ENCODE data around the gene ACSS2.

Gene ACSS2

DNA sequence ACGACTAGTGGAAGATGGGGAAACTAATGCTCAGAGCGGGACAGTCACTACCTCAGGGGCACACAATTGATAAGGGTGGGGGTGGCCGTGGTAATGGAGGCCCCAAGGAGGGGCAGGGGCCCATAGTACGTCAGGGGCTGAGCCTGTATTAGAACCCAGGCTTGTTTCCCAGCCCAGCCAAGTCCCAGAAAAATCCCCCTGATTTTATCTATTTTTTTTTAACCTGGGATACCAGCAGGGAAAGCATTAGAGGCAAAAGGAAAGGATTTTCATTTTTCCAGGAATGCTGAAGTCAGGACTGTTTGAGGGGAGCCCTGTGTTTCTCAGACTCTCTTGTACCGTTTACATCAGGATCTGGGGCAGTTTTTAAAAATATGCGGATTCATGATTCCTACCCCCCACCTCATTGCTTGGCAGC, 79.6 kb downstream of the ACSS2 start:
- DNase-seq (ENCODE audit: low read depth, low spot score) = no peak
- Histone ChIP-seq H3K36me3 (ENCODE audit: insufficient read depth, insufficient read length, low read length) (peaks cover 9% of the 10 kb centered on the region), H3K9me3 (ENCODE audit: insufficient read depth, low read length) (peaks cover 3% of the 10 kb centered on the region; the same call in 1 of the 2 replicates), H3K4me3 (ENCODE audit: insufficient read length, low read depth) (peak overlapping the region; percentile 6), H3K9ac (ENCODE audit: insufficient read length, low read depth) (peak overlapping the region; percentile 46), H3K4me1 (ENCODE audit: insufficient read depth, insufficient read length) (peaks cover 2% of the 10 kb centered on the region), H3K27me3 (ENCODE audit: insufficient read depth, insufficient read length) (no peaks in the 10 kb centered on the region)
- no peak for TF ChIP-seq SUZ12 (IDR thresholded peaks at IDR 0.05; ENCODE audit: extremely low read depth, insufficient read depth, insufficient read length)
- TF ChIP-seq ZNF274 (IDR thresholded peaks at IDR 0.05; ENCODE audit: low read depth, low read length) = no peak
- TF ChIP-seq YY1 (IDR thresholded peaks at IDR 0.05; ENCODE audit: insufficient read depth, insufficient read length) = no peak

GRCh38 chr20:34956751-34957472, 80.5 kb downstream of the ACSS2 start:
- no peak for TF ChIP-seq SUZ12 (IDR thresholded peaks at IDR 0.05; ENCODE audit: extremely low read depth, insufficient read depth, insufficient read length)
- TF ChIP-seq ZNF274 (IDR thresholded peaks at IDR 0.05; ENCODE audit: low read depth, low read length) = no peak; the same call in 1 of the 2 replicates
- no peak for TF ChIP-seq YY1 (IDR thresholded peaks at IDR 0.05; ENCODE audit: insufficient read depth, insufficient read length)
- Histone ChIP-seq H3K9me3 (ENCODE audit: insufficient read depth, low read length) (peaks cover 3% of the 10 kb centered on the region; the same call in 1 of the 2 replicates), H3K27me3 (ENCODE audit: insufficient read depth, insufficient read length) (no peaks in the 10 kb centered on the region), H3K9ac (ENCODE audit: insufficient read length, low read depth) (no peak overlapping the region), H3K4me3 (ENCODE audit: insufficient read length, low read depth) (no peak overlapping the region), H3K36me3 (ENCODE audit: insufficient read depth, insufficient read length, low read length) (peaks cover 4% of the 10 kb centered on the region), H3K4me1 (ENCODE audit: insufficient read depth, insufficient read length) (no peaks in the 10 kb centered on the region)
- DNase-seq (ENCODE audit: low read depth, low spot score) = no peak

DNA sequence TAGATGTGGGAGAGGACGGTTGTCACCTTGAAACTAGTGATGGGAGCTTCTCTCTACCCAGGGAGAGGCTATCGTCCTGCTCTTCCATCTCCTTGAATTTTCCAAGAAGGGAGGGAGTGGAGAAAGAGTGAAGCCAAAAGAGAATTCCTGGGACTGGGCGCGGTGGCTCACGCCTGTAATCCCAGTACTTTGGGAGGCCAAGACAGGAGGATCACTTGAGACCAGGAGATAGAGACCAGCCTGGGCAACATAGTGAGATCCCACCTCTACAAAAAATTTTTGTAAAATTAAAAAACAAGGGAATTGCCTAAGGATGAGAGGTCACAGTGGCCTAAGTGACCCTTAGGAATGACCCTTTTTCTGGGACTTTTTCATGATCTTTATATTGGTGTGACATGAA, 88.1 kb downstream of the ACSS2 start:
- no peak for DNase-seq (ENCODE audit: low read depth, low spot score)
- H3K27me3 ChIP-seq (ENCODE audit: insufficient read depth, insufficient read length) = no peaks in the 10 kb centered on the region
- H3K9ac ChIP-seq (ENCODE audit: insufficient read length, low read depth) = no peak overlapping the region
- TF ChIP-seq YY1 (IDR thresholded peaks at IDR 0.05; ENCODE audit: insufficient read depth, insufficient read length) (no peak), ZNF274 (IDR thresholded peaks at IDR 0.05; ENCODE audit: low read depth, low read length) (no peak), SUZ12 (IDR thresholded peaks at IDR 0.05; ENCODE audit: extremely low read depth, insufficient read depth, insufficient read length) (no peak)
- no peaks in the 10 kb centered on the region for H3K36me3 ChIP-seq (ENCODE audit: insufficient read depth, insufficient read length, low read length)
- peaks cover 7% of the 10 kb centered on the region for H3K4me1 ChIP-seq (ENCODE audit: insufficient read depth, insufficient read length)
- H3K4me3 ChIP-seq (ENCODE audit: insufficient read length, low read depth) = no peak overlapping the region
- no peaks in the 10 kb centered on the region for H3K9me3 ChIP-seq (ENCODE audit: insufficient read depth, low read length)

- H3K36me3 ChIP-seq (ENCODE audit: insufficient read depth, insufficient read length, low read length) = no peaks in the 10 kb centered on the region
- TF ChIP-seq ZNF274 (IDR thresholded peaks at IDR 0.05; ENCODE audit: low read depth, low read length) (no peak), YY1 (IDR thresholded peaks at IDR 0.05; ENCODE audit: insufficient read depth, insufficient read length) (no peak), SUZ12 (IDR thresholded peaks at IDR 0.05; ENCODE audit: extremely low read depth, insufficient read depth, insufficient read length) (no peak)
- H3K9ac ChIP-seq (ENCODE audit: insufficient read length, low read depth) = no peak overlapping the region
- DNase-seq (ENCODE audit: low read depth, low spot score) = no peak
- H3K9me3 ChIP-seq (ENCODE audit: insufficient read depth, low read length) = no peaks in the 10 kb centered on the region
- H3K4me3 ChIP-seq (ENCODE audit: insufficient read length, low read depth) = no peak overlapping the region
- H3K27me3 ChIP-seq (ENCODE audit: insufficient read depth, insufficient read length) = no peaks in the 10 kb centered on the region
- peaks cover 7% of the 10 kb centered on the region for H3K4me1 ChIP-seq (ENCODE audit: insufficient read depth, insufficient read length)
Measured at GRCh38 chr20:34965051-34965450, 88.6 kb downstream of the ACSS2 start.

DNA sequence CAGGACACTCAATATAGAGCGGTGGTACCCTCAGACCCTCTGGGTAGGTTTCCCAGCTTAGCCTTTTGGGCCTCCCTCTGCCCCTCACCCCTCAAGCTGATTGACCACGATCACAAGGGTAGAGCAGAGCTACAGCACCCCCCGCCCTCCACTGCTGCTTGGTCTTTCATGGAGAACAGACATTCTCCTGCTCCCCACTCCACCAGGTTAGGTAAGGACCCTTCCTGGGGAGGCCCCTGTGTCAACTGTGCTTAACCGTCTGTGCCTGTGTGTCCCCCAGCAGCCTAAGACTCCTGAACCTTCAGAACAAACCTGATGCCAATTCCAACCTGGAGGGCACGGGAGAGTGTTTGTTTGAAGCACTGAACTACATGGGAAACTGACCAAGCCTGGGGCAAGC, 91.0 kb downstream of the ACSS2 start:
- Histone ChIP-seq H3K4me1 (ENCODE audit: insufficient read depth, insufficient read length) (peaks cover 7% of the 10 kb centered on the region), H3K27me3 (ENCODE audit: insufficient read depth, insufficient read length) (no peaks in the 10 kb centered on the region), H3K9me3 (ENCODE audit: insufficient read depth, low read length) (no peaks in the 10 kb centered on the region), H3K9ac (ENCODE audit: insufficient read length, low read depth) (no peak overlapping the region), H3K36me3 (ENCODE audit: insufficient read depth, insufficient read length, low read length) (no peaks in the 10 kb centered on the region), H3K4me3 (ENCODE audit: insufficient read length, low read depth) (no peak overlapping the region)
- TF ChIP-seq ZNF274 (IDR thresholded peaks at IDR 0.05; ENCODE audit: low read depth, low read length) = no peak
- no peak for DNase-seq (ENCODE audit: low read depth, low spot score)

DNA sequence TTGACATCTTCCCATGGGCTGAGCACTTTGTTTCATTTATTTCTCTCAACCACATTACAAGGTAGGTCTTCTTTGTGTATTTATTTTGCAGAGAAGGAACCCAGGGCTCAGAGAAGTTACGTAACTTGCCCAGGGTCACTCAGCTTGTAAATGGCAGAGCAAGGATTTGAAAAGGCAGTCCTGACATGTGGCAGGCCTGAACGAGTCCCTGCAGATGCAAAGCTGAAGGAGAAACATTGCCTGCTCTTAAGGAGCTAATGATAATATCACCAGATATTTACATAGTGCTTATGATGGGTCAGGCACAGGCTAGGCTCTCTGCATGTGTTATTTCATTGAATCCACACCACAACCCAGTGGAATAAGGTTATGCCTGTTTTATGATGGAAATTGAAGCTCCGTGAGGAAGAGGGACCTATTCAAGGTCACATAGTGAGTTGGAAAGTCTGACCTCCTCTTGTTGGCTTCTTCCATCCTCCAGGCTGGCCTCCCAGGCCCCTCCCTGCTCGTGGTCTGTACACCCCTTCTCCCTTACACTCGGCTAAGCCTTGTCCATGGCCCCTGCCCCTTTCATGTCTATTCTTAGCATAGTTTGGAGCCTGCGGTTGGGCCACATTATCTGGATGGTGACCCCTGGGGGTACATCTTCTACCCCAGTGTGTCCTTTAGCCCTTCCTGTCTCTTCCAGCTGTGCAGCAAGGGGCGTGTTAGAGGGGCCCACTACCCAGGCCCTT, 91.8 kb downstream of the ACSS2 start:
- Histone ChIP-seq H3K27me3 (ENCODE audit: insufficient read depth, insufficient read length) (no peaks in the 10 kb centered on the region), H3K36me3 (ENCODE audit: insufficient read depth, insufficient read length, low read length) (no peaks in the 10 kb centered on the region), H3K4me3 (ENCODE audit: insufficient read length, low read depth) (no peak overlapping the region), H3K9me3 (ENCODE audit: insufficient read depth, low read length) (no peaks in the 10 kb centered on the region), H3K9ac (ENCODE audit: insufficient read length, low read depth) (no peak overlapping the region), H3K4me1 (ENCODE audit: insufficient read depth, insufficient read length) (peaks cover 7% of the 10 kb centered on the region)
- no peak for DNase-seq (ENCODE audit: low read depth, low spot score)
- no peak for TF ChIP-seq ZNF274 (IDR thresholded peaks at IDR 0.05; ENCODE audit: low read depth, low read length)
- no peak for TF ChIP-seq SUZ12 (IDR thresholded peaks at IDR 0.05; ENCODE audit: extremely low read depth, insufficient read depth, insufficient read length)
- no peak for TF ChIP-seq YY1 (IDR thresholded peaks at IDR 0.05; ENCODE audit: insufficient read depth, insufficient read length)

DNA sequence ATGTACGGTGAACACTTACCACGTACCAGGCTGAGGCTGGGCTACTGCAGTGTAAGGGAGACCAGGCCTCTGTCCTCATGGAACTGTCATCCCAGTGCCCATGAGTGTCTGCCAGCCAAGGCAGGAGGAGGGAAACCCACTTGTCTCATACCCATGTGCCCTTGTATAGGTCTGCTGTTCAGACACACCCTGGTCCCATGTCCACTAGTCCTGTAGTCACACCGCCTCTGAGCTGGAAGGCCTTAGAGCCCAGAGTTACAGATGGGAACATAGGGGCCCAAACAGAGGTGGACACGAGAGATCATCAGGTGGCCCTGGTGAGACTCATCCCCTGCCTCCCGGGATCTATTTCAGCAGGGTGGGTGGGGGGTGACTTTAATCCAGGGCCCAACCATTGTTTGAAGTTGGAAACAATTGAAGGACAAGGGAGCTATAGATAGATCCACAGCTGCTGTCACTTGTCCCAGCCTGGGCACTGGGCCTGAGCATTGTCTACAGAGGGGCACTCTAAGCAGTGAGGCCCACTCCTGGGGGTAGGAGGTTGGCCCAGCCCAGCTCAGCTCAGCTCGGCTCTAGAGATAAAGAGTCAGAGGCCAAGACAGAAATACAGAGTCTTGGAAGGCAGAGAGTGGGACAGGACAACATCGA, 93.9 kb downstream of the ACSS2 start:
- no peak overlapping the region for H3K4me3 ChIP-seq (ENCODE audit: insufficient read length, low read depth)
- no peak overlapping the region for H3K9ac ChIP-seq (ENCODE audit: insufficient read length, low read depth)
- no peaks in the 10 kb centered on the region for H3K36me3 ChIP-seq (ENCODE audit: insufficient read depth, insufficient read length, low read length)
- no peak for TF ChIP-seq ZNF274 (IDR thresholded peaks at IDR 0.05; ENCODE audit: low read depth, low read length)
- TF ChIP-seq YY1 (IDR thresholded peaks at IDR 0.05; ENCODE audit: insufficient read depth, insufficient read length) = no peak
- no peak for TF ChIP-seq SUZ12 (IDR thresholded peaks at IDR 0.05; ENCODE audit: extremely low read depth, insufficient read depth, insufficient read length)
- H3K4me1 ChIP-seq (ENCODE audit: insufficient read depth, insufficient read length) = peaks cover 10% of the 10 kb centered on the region
- H3K27me3 ChIP-seq (ENCODE audit: insufficient read depth, insufficient read length) = peaks cover 4% of the 10 kb centered on the region
- no peaks in the 10 kb centered on the region for H3K9me3 ChIP-seq (ENCODE audit: insufficient read depth, low read length)
- DNase-seq (ENCODE audit: low read depth, low spot score) = no peak

All from NT2/D1 (cell line).